Ascending aorta (tissue), 2 donors: Measurements from ENCODE around the gene FOXN3. TPM values are rescaled to one million over a fixed set of nuclear protein-coding genes. Genes with fewer than 3 reads are reported as not detected.

Experiments
- DNase-seq, 2 donors: peaks; one replicate each; pipeline ENCODE4 v3.0.0-alpha.2; 2019; ENCODE audit warnings: low spot score in 2 of 2
- H3K27ac ChIP-seq, 2 donors: fragments of 200-600 bp; sonication (generic); one replicate each; pipeline ENCODE4 v1.5.1; 2016 to 2017; ENCODE audit warnings: mild to moderate bottlenecking in 1 of 2
- H3K27me3 ChIP-seq: fragments of 200-600 bp; sonication (generic); one replicate; pipeline ENCODE4 v1.5.1; 2017
- H3K36me3 ChIP-seq, 2 donors: fragments of 200-600 bp; sonication (generic); one replicate each; pipeline ENCODE4 v1.5.1; 2016
- H3K4me1 ChIP-seq, 2 donors: fragments of 200-600 bp; sonication (generic); one replicate each; pipeline ENCODE4 v1.5.1; 2016 to 2017; ENCODE audit warnings: mild to moderate bottlenecking in 1 of 2
- H3K4me3 ChIP-seq, 2 donors: fragments of 200-600 bp; sonication (generic); one replicate each; pipeline ENCODE4 v1.5.1; 2016 to 2017; ENCODE audit warnings: mild to moderate bottlenecking in 1 of 2
- H3K9me3 ChIP-seq, 2 donors: fragments of 200-600 bp; sonication (generic); one replicate each; pipeline ENCODE4 v1.5.1; 2016
- intact Hi-C: fragments of 100-400 bp; cut with DNase I; formaldehyde crosslinking; loops from one replicate; pipeline ENCODE4 v1.15.1; 2023
- total RNA-seq: library from RNA; depleted of rRNA; stranded (reverse); fragments of >200 nt; gene quantifications from one replicate; pipeline ENCODE4 v1.1.0, GENCODE V29; 2016
- TF ChIP-seq, protein P1 (sequence below), 3 experiments: fragments of 200-600 bp in 2 of 3; fragments of 450-650 bp in 1 of 3; sonication (generic) in 2 of 3; IDR thresholded peaks; one replicate each; pipeline ENCODE4 v1.5.1; 2016 to 2019; ENCODE audit warnings: antibody characterized with exemption in 3 of 3, mild to moderate bottlenecking in 1 of 3, moderate library complexity in 1 of 3

FOXN3 gene
- total RNA-seq, 1 donor from 2014 or later: 96.3 TPM

DNA sequence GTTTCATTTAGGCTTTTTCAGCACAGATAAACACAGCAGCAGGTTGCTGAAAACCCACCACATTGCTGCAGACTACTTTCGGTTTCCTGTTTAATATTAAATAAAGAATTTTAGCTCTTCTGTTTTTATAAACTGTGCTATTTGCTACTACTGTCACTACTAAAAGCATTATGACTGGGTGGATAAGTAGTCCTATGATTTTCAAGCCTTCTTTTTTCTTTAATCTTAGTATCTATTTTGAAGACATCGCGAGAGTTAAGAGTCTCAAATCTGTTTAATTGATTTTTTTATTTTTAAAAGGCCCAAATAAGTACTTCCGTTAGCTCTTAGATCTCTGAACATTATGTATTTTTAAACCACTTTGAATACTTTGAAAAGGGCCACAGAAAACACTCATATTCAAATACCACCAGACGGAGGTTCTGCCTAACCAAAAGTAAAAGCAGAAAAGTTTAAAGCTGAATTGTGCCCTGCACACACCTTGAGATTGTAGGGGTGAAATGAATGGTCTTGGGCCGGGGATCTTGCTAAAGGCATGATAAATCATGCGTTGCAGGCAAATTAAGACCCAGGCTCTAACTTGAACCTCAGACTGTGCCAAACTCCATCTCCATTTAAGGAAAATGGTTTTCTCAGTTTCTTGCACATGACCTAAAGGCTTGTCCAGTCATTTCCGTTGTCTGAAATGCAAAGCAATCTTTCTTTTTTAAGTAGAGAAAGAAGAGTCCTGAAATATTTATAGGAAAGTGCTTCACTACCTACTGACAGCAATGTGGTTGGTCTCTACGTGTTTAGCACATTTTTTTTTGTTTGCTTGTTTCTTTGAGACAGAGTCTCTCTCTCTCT, 13.6 kb upstream of the FOXN3 start:
- intact Hi-C loops: no loop called here
- TF ChIP-seq, protein P1, sequence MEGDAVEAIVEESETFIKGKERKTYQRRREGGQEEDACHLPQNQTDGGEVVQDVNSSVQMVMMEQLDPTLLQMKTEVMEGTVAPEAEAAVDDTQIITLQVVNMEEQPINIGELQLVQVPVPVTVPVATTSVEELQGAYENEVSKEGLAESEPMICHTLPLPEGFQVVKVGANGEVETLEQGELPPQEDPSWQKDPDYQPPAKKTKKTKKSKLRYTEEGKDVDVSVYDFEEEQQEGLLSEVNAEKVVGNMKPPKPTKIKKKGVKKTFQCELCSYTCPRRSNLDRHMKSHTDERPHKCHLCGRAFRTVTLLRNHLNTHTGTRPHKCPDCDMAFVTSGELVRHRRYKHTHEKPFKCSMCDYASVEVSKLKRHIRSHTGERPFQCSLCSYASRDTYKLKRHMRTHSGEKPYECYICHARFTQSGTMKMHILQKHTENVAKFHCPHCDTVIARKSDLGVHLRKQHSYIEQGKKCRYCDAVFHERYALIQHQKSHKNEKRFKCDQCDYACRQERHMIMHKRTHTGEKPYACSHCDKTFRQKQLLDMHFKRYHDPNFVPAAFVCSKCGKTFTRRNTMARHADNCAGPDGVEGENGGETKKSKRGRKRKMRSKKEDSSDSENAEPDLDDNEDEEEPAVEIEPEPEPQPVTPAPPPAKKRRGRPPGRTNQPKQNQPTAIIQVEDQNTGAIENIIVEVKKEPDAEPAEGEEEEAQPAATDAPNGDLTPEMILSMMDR (IDR thresholded peaks at IDR 0.05): no peak
- Histone ChIP-seq H3K4me1 (peaks cover 14 to 31% of the 10 kb centered on the region in 2 donors), H3K27me3 (no peaks in the 10 kb centered on the region), H3K27ac (peak overlapping the region; percentile 86 to 97), H3K4me3 (peak overlapping the region; percentile 36 to 56), H3K36me3 (no peaks in the 10 kb centered on the region), H3K9me3 (no peaks in the 10 kb centered on the region)
- no peak for DNase-seq

DNA sequence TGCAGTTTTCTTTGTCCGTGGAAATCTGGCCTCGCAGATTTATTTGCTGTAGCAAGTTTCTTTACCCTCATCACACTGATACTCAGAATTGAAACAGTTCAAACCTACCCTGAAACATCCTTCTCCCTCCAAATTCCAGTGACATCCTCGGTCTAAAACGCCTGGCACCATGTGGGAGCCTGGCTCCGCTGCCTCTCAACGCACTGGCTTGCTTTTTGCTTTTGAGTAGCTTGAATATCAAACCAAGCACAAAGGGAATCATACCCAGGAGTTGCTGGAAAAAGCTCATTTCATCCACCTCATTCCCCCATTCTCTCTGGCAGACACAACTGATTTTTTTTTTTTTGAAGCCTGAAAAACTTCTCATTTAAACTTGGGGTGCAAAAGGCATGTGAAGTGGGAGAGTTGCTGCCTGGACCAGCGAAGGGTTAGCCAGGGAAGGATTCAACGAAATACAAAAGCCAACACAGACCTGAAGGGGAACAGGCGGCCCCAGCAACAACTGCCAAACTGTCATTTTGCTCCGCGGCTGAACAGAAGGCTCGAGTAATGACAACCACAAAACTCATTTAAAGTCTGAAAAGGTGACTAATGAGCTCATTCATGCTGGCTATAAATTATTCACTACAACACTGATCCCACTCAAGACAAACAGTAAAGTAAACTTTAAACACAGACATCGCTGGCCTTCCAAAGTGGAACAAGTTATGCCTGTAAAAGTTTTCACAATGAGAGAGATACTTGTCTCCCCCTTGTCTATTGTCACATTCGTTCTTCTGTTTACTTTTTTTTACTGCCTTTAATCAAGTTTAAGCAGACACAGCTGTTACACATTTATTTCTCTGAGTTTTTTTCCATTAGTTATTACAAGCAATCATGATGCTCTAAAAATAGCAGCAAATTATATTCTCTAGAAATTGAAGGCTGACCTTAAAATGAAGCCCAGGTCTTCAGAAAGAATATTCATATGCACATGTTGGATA, 12.5 kb upstream of the FOXN3 start:
- DNase-seq: no peak

DNA sequence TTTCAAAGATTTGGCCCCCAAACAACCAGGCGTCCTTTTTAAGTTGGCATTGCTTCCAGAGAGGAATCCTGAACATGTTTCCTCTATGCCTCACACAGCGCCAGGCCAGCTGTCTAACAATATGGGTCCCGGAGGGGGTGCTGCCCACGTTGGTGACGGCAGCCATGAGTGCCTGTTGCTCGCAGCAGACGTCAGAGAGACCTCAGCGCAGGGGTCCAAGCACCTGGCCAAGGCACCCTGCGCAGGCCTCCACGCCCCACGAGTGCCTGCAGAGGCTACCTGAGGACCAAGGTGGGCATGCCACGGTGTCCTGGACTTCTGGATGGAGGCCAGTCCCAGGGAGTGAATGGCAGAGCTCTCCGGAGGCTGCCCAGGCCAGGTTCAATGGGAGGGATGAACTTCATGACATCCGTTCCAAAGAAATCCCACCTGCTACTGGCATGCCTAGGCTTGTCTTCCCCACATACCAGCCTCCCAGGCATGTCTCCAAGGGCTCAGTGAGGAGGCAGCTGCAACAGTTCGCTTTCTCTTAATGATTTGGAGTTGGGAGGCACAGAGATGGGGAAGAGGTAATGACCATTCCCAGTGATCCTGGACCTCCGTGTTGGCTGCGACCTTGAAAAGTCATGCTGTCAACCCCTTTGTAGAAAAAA, 11.6 kb upstream of the FOXN3 start:
- H3K4me3 ChIP-seq: peak overlapping the region; percentile 1 to 56
- intact Hi-C loops: loop anchor here (5.0 kb wide), 2 partner anchors 49 to 64 kb away; no protein-coding TSS in a partner anchor
- peak overlapping the region; percentile 86 to 97 for H3K27ac ChIP-seq
- DNase-seq: peak in 1 of 2 donors; percentile 86
- H3K27me3 ChIP-seq: no peaks in the 10 kb centered on the region
- TF ChIP-seq, protein P1 (IDR thresholded peaks at IDR 0.05): no peak
- H3K36me3 ChIP-seq: no peaks in the 10 kb centered on the region
- peaks cover 18 to 35% of the 10 kb centered on the region in 2 donors for H3K4me1 ChIP-seq
- H3K9me3 ChIP-seq: no peaks in the 10 kb centered on the region

More for the DNA sequence above, 12.5 kb upstream of the FOXN3 start:
- Histone ChIP-seq H3K4me1 (peaks cover 18 to 35% of the 10 kb centered on the region in 2 donors), H3K27ac (peak overlapping the region; percentile 86 to 97), H3K9me3 (no peaks in the 10 kb centered on the region), H3K4me3 (peak overlapping the region; percentile 36 to 56), H3K36me3 (no peaks in the 10 kb centered on the region), H3K27me3 (no peaks in the 10 kb centered on the region)
- TF ChIP-seq, protein P1 (IDR thresholded peaks at IDR 0.05): no peak
- intact Hi-C loops: loop anchor here (5.0 kb wide), 2 partner anchors 48 to 63 kb away; no protein-coding TSS in a partner anchor

DNA sequence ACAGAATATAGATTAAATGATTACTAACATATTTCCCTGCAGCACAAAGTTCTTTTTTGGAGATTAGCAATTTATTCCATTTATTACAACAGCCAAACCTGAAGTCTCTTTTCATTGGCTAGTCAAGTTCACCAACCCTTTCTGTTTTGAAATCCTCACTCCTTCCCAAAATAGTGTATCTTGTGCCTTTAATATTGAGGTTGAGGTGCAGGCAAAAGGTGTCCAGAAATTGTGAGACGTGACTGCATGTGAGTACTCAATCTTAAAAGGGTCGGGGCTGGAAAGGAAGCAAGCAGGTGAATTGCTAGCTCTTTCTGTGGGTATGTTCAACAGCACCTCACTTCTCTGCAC, 11.1 kb upstream of the FOXN3 start:
- peak overlapping the region; percentile 1 to 56 for H3K4me3 ChIP-seq
- H3K4me1 ChIP-seq: peaks cover 18 to 35% of the 10 kb centered on the region in 2 donors
- H3K27me3 ChIP-seq: no peaks in the 10 kb centered on the region
- H3K36me3 ChIP-seq: no peaks in the 10 kb centered on the region
- no peaks in the 10 kb centered on the region for H3K9me3 ChIP-seq
- intact Hi-C loops: loop anchor here (5.0 kb wide), 2 partner anchors 49 to 64 kb away; no protein-coding TSS in a partner anchor
- peak overlapping the region; percentile 86 to 97 for H3K27ac ChIP-seq
- no peak for DNase-seq
- TF ChIP-seq, protein P1 (IDR thresholded peaks at IDR 0.05): no peak
